HG02981 (cell line): ENCODE measurements around the gene APOC4.
"Not testable (repeated sequence)": the region's sequence is repeated elsewhere in the genome, so short reads cannot be mapped to it uniquely, and the experiment has no call there.

ENCODE experiments used
- ATAC-seq: cut with Tn5 transposase; IDR thresholded peaks from one replicate; pipeline ENCODE4 v1.9.1; 2021; ENCODE audit warnings: mild to moderate bottlenecking, moderate library complexity; ENCODE audit not compliant: unreplicated experiment

Gene APOC4

DNA sequence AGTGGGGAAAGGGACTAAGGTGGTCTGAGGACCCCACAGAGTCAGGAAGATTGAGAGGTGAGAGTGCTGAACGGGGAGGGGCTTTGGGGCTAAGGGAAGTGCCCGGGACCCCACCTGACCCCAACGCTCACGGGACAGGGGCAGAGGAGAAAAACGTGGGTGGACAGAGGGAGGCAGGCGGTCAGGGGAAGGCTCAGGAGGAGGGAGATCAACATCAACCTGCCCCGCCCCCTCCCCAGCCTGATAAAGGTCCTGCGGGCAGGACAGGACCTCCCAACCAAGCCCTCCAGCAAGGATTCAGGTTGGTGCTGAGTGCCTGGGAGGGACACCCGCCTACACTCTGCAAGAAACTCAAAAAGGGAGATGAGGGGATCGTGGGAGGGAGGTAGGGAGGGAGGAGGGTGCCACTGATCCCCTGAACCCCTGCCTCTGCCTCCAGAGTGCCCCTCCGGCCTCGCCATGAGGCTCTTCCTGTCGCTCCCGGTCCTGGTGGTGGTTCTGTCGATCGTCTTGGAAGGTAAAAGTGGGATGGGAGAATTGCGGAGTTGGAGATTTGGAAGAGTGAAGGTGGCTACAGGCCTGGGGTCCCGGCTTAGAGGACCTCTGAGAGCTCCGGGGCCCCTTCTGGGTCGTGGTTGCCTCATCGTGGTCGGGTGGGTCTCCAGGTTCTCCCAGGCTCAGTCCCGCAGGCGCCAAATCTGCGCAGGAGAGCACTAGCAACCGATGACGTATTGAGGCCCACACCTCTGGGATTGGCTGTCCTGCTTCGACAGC, 27.4 kb upstream of the APOC4 start, which contains the start of gene APOC1:
TSS of gene APOC1 (plus strand) at position 176 of the 774 bp plus-strand sequence. CDS start at position 460, 284 bp downstream.
- ATAC-seq: peak; percentile 89

DNA sequence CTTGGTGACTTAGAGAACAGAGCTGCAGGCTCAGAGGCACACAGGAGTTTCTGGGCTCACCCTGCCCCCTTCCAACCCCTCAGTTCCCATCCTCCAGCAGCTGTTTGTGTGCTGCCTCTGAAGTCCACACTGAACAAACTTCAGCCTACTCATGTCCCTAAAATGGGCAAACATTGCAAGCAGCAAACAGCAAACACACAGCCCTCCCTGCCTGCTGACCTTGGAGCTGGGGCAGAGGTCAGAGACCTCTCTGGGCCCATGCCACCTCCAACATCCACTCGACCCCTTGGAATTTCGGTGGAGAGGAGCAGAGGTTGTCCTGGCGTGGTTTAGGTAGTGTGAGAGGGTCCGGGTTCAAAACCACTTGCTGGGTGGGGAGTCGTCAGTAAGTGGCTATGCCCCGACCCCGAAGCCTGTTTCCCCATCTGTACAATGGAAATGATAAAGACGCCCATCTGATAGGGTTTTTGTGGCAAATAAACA, 17.8 kb upstream of the APOC4 start:
- no peak for ATAC-seq

DNA sequence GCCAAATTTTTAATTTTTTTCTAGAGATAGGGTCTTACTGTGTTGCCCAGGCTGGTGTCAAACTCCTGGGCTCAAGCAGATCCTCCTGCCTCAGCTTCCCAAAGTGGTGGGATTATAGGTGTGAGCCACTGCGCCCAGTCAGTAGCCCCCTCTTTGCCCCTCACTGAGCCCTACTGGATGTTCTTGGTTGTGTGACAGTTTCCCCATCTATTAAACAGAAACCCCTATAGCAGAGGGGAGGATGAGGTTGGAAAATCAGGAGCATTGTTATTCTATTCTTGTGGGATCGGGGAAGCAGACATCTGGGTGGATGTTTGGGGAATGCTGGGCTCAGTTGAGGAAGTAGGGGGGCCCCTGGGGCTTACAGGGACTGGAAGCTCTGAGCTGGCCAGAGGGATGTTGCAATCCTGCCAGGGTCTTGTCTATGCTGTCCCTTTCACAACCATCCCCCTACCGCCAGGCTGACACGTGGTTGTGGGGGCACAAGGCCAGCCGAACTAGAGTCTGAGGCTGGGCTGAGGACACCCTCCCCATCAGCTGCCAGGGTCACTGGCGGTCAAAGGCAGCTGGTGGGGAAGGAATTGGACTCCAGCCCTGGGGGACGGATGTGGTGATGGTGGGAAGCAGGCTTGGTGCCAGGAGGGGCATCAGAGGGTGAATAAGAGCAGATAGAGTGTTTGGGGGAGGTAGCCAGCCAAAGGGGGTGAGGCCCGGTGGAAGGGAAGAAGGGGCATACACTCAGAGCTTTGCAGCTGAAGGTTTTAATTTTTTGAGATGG, 16.7 kb upstream of the APOC4 start:
- ATAC-seq: no peak

DNA sequence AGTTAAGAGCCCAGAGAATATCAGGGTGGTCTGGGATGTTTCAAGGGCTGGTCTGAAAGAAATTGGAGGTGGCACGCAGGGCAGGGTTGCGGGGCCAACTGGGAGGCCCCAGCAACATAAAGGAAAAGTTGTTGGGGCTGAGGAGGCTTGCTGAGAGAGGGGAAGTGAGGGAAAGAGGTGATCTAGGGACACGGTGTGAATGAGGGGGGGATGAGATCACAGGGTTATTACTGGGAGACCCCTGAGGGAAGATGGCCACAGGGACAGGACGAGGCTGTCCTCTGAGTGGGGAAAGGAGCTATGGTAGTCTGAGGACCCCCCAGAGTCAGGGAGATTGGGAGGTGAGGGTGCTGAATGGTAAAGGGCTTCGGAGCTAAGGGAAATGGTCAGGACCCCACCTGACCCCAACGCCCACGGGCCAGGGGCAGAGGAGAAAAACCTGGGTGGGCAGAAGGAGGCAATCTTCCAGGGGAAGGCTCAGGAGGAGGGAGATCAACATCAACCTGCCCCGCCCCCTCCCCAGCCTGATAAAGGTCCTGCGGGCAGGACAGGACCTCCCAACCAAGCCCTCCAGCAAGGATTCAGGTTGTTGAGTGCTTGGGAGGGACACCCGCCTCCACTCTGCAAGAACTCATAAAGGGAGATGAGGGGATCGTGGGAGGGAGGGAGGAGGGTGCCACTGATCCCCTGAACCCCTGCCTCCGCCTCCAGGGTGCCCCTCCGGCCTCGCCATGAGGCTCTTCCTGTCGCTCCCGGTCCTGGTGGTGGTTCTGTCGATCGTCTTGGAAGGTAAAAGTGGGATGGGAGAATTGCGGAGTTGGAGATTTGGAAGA, 15.6 kb upstream of the APOC4 start:
- ATAC-seq: not testable (repeated sequence)

DNA sequence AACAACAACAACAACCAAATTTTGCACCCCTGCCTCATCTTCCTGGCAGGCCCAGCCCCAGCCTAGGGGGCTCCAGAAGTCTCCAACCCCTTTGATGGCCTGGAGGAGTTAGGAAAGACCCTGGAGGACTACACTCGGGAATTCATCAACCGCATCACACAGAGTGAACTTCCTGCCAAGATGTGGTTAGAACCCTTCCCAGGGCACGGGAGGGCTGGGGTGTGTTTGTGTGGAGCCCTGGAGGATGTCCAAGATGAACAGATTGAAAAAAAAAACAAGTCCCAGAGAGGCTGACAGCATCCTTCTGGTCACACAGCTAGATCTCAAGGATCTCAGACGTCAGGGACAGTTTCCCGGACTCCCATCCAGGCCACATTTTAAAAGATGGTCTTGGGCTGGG, 14.3 kb upstream of the APOC4 start:
- ATAC-seq: no peak

DNA sequence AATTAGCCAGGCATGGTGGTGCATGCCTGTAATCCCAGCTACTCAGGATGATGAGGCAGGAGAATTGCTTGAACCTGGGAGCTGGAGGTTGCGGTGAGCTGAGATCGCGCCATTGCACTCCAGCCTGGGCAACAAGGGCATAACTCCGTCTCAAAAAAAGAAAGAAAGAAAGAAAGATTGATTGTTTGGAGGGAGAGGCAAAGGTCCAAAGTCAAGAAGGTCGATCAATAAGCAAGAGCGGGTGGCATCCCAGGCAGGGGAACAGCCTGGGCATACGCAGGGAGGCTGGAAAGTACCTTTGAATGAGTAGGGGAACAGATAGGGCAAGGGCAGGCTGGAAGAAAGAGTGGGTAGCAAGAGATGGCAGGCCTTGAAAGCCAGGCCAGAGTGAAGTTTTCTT, 11.9 kb upstream of the APOC4 start:
- no peak for ATAC-seq

DNA sequence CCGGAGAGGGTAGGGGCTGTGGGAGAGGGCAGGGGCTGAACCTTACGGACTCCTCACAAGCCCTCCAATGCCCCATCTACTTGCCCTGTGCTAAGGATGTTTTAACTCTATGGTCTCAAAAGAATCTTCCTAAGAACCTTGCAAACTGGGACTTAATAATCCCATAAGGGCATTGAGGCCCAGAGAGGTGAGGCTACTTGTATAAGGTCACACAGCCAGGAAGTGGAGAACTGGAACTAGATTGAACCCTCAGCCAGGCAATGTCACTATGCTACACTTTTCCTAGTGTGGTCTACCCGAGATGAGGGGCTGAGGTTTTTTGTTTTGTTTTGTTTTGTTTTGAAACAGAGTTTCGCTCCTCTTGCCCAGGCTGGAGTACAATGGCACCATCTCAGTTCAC, 10.5 kb upstream of the APOC4 start:
- ATAC-seq: no peak

DNA sequence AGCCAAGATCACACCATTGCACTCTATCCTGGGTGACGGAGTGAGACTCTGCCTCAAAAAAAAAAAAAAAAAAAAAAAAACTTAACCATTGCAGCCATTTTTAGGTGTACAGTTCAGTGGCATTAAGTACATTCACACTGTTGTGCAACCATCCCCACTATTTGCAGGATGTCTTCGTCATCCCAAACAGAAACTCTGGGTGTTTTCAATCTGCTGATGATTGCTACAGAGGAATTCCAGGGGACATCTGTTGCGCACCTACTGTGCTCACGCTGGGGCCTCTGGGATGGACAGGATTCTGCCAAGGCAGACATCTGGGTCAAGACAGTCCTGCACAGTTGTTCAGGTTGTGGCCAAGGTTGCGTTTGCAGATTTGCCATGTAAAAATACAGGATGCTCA, 2.4 kb upstream of the APOC4 start:
- ATAC-seq: no peak

DNA sequence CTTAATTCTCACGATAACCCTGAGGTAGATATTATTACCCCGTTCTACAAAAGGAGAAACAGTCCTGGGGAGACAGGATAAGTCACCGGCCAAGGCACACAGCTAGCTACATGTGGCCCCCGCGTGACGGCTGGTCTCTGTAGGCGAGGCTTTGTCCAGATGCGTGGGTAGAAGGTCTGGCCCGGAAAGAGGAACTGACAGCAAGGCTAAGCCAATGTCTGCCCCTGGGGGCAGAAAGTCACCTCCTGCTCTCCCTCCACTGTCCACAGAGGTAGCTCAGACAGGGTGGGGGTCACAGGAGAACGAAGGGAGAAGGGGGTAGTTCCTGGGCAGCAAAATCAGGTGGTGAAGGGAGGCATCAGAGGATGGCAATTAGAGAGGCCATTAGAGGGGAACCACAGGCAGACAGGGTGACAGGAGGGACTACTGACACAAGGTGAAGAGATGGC, 1.8 kb downstream of the APOC4 start:
- ATAC-seq: peak; percentile 53

GRCh38 chr19:44947041-44947581, 5.1 kb downstream of the APOC4 start:
- no peak for ATAC-seq

- ATAC-seq: no peak
These were observed 6.2 kb downstream of the APOC4 start for GRCh38 chr19:44948237-44948636.

DNA sequence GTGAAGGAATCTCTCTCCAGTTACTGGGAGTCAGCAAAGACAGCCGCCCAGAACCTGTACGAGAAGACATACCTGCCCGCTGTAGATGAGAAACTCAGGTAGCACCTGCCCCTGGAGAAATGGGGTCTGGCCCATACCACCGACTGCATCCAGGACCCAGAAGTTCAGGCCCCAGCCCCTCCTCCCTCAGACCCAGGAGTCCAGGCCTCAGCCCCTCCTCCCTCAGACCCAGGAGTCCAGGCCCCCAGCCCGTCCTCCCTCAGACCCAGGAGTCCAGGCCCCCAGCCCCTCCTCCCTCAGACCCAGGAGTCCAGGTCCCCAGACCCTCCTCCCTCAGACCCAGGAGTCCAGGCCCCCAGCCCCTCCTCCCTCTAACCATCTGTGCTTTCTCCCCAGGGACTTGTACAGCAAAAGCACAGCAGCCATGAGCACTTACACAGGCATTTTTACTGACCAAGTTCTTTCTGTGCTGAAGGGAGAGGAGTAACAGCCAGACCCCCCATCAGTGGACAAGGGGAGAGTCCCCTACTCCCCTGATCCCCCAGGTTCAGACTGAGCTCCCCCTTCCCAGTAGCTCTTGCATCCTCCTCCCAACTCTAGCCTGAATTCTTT, 6.8 kb downstream of the APOC4 start:
- no peak for ATAC-seq

GRCh38 chr19:44949550-44949949, 7.5 kb downstream of the APOC4 start:
- no peak for ATAC-seq

- ATAC-seq: no peak
These were observed 9.4 kb downstream of the APOC4 start for GRCh38 chr19:44951179-44952159.

GRCh38 chr19:44954278-44954648, 12.2 kb downstream of the APOC4 start:
- ATAC-seq: peak; percentile 9

GRCh38 chr19:44954649-44955504, 12.8 kb downstream of the APOC4 start, which contains the start of gene CLPTM1:
Gene CLPTM1, plus strand, starts transcription at chr19:44955380. Its CDS starts 16 bp downstream, at chr19:44955396.
- peak; percentile 70 for ATAC-seq

DNA sequence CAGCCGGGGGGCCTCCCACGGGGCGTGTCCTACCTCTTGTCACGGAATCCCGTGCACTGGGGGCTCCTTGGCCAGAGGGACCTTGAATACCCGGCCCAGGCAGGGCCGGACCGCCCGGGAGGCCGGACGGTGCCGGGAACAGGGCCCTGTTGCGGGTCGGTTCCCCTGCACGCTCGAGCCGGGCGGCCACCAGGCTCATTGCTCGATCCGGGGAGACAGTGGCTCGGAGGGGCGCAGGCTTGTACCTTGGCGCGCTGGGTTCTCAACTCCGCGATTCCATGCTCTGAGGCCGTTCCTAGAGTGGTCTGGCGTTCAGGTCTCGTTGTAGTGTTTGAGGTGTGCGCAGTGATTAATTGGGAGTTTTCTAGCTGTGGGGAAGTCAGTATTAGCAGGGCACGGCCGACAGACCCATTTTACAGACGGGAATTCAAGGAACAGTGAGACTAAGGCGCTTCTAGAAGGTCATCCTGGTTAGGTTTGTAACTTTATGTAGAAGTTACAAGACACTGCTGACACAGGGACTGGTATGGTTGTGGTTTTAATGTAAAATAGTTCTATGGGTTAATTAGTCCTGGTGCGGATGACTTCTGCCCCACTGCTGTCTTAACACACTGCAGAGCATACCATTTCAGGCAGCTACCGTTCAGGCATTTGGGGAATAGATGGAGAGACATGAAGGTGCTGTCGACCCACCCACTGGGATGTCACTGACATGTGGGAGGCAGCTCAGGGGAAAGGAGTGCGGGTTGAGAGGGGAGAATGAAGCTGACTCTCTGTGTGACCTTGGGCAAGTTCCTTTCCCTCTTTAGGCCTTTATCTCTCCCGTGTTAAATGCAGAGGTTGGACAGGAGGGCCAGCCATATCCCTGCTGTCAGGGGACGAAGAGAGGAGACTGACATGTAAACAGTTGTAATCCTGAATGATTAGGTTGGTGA, 13.7 kb downstream of the APOC4 start:
- no peak for ATAC-seq
